Common myeloid progenitor, CD34-positive (primary cell): ENCODE results near the gene IGF2BP2.

Experiments used
- CTCF ChIA-PET: fragments of 350-600 bp; sonication (Branson Sonifier 250); formaldehyde crosslinking; loops from one replicate; lab custom pipeline; 2021; ENCODE audit warnings: antibody characterized with exemption; lab: Charles Lee
- POLR2A ChIA-PET: fragments of 350-600 bp; sonication (Branson Sonifier 250); formaldehyde crosslinking; loops from one replicate; lab custom pipeline; 2021; ENCODE audit warnings: antibody characterized with exemption; lab: Charles Lee
- DNase-seq, 3 donors: peaks; one replicate each; pipeline versions ENCODE4 v3.0.0 to v3.0.0-alpha.2; 2013
- H3K27ac ChIP-seq, 2 experiments: 1 replicate in 1 of 2; 2 replicates in 1 of 2; pipeline ENCODE4 v1.7.0; 2013; ENCODE audit warnings: inconsistent platforms in 2 of 2, low read length in 2 of 2, mild to moderate bottlenecking in 2 of 2, low read depth in 1 of 2, moderate library complexity in 1 of 2; ENCODE audit not compliant: severe bottlenecking in 2 of 2, insufficient read depth in 1 of 2, poor library complexity in 1 of 2
- H3K27me3 ChIP-seq, 5 experiments: replicated peaks in 2 of 5; 1 replicate in 3 of 5; 2 replicates in 2 of 5; pipeline versions ENCODE4 v1.6.1 to v1.7.0; 2013; ENCODE audit warnings: low read length in 4 of 5, mild to moderate bottlenecking in 2 of 5, moderate library complexity in 2 of 5, inconsistent platforms in 1 of 5; ENCODE audit not compliant: insufficient read depth in 5 of 5, control insufficient read depth in 4 of 5
- H3K36me3 ChIP-seq, 4 experiments: 1 replicate in 2 of 4; 2 replicates in 2 of 4; pipeline versions ENCODE4 v1.6.1 to v1.7.0; 2013; ENCODE audit warnings: low read length in 3 of 4, control low read depth in 1 of 4, mild to moderate bottlenecking in 1 of 4; ENCODE audit not compliant: control insufficient read depth in 4 of 4, insufficient read depth in 4 of 4
- H3K4me1 ChIP-seq, 4 experiments: 1 replicate in 3 of 4; 2 replicates in 1 of 4; pipeline versions ENCODE4 v1.6.1 to v1.7.1; 2013; ENCODE audit warnings: low read length in 3 of 4, mild to moderate bottlenecking in 3 of 4, control low read depth in 1 of 4, inconsistent platforms in 1 of 4, moderate library complexity in 1 of 4; ENCODE audit not compliant: control insufficient read depth in 4 of 4, insufficient read depth in 4 of 4; ENCODE audit errors: control extremely low read depth in 1 of 4
- H3K4me3 ChIP-seq, 7 experiments: 1 replicate in 4 of 7; 2 replicates in 3 of 7; pipeline versions ENCODE4 v1.5.1 to v1.7.0; 2013; ENCODE audit warnings: mild to moderate bottlenecking in 7 of 7, low read length in 6 of 7, moderate library complexity in 6 of 7, inconsistent platforms in 2 of 7, low read depth in 2 of 7, control low read depth in 1 of 7; ENCODE audit not compliant: insufficient read depth in 4 of 7, control insufficient read depth in 1 of 7; ENCODE audit errors: extremely low read depth in 1 of 7
- H3K9me3 ChIP-seq, 5 experiments: 1 replicate in 4 of 5; 2 replicates in 1 of 5; pipeline versions ENCODE4 v1.6.1 to v1.7.1; 2013; ENCODE audit warnings: low read length in 4 of 5, mild to moderate bottlenecking in 2 of 5, inconsistent platforms in 1 of 5, low read depth in 1 of 5, moderate library complexity in 1 of 5; ENCODE audit not compliant: control insufficient read depth in 4 of 5, insufficient read depth in 2 of 5; ENCODE audit errors: control extremely low read depth in 1 of 5
- WGBS: methylation state at CpG from one replicate; pipeline ENCODE4 v1.1.5; 2013; ENCODE audit not compliant: insufficient coverage; 5-methylcytosine and 5-hydroxymethylcytosine counted together

The IGF2BP2 gene

GRCh38 chr3:185827595-185828344 lies 2.9 kb upstream of the IGF2BP2 start:
- WGBS = 98% methylated on average over 7 of the region's 10 CpGs
- H3K4me1 ChIP-seq = peaks cover 0 to 15% (median 11%) of the 10 kb centered on the region in 4 experiments
- no peaks in the 10 kb centered on the region for H3K27me3 ChIP-seq
- peaks cover 0 to 10% (median 0%) of the 10 kb centered on the region in 4 experiments for H3K36me3 ChIP-seq
- DNase-seq = no peak
- H3K4me3 ChIP-seq = no peak overlapping the region
- H3K27ac ChIP-seq = no peak overlapping the region
- ChIA-PET CTCF (interaction anchor here (1.0 kb wide), 1 partner anchor 84 kb away, joined by 4 read pairs; no protein-coding TSS in a partner anchor), POLR2A (no interaction called here)
- H3K9me3 ChIP-seq = peaks cover 0 to 6% (median 2%) of the 10 kb centered on the region in 5 experiments

GRCh38 chr3:185825639-185826481 lies 1.0 kb upstream of the IGF2BP2 start:
- Histone ChIP-seq H3K27me3 (no peaks in the 10 kb centered on the region), H3K27ac (peak overlapping the region in 1 of 2 experiments; percentile 34), H3K9me3 (peaks cover 0 to 5% (median 0%) of the 10 kb centered on the region in 5 experiments), H3K4me1 (peaks cover 12 to 32% (median 19%) of the 10 kb centered on the region in 4 experiments), H3K4me3 (peak overlapping the region; percentile 75 to 94 (median 86)), H3K36me3 (peaks cover 0 to 10% (median 0%) of the 10 kb centered on the region in 4 experiments)
- 3% methylated on average over 87 of the region's 90 CpGs for WGBS
- peak; percentile 30 to 84 (median 74) for DNase-seq
- ChIA-PET CTCF (no interaction called here), POLR2A (interaction anchor here (0.6 kb wide), 1 partner anchor 20 kb away, joined by 3 read pairs; no protein-coding TSS in a partner anchor)

- Histone ChIP-seq H3K4me1 (peaks cover 13 to 42% (median 29%) of the 10 kb centered on the region in 4 experiments), H3K27ac (peak overlapping the region; percentile 75 to 90), H3K4me3 (peak overlapping the region; percentile 79 to 98 (median 94)), H3K36me3 (peaks cover 0 to 4% (median 0%) of the 10 kb centered on the region in 4 experiments), H3K9me3 (no peaks in the 10 kb centered on the region), H3K27me3 (no peaks in the 10 kb centered on the region)
- 0% methylated on average over 51 of the region's 89 CpGs for WGBS
- peak in 2 of 3 donors; percentile 28 to 46 for DNase-seq
- POLR2A ChIA-PET = interaction anchor here (0.6 to 1.0 kb wide), 3 partner anchors 21 to 146 kb away, joined by 3 read pairs; no protein-coding TSS in a partner anchor
- CTCF ChIA-PET = interaction anchor here (1.1 to 2.9 kb wide), 3 partner anchors 108 to 164 kb away, joined by 3 to 14 read pairs (median 3); no protein-coding TSS in a partner anchor
Measured at GRCh38 chr3:185824051-185825005, 514 bp downstream of the IGF2BP2 start.

GRCh38 chr3:185823078-185824044 lies 1.5 kb downstream of the IGF2BP2 start:
- no peaks in the 10 kb centered on the region for H3K27me3 ChIP-seq
- peak overlapping the region; percentile 75 to 90 for H3K27ac ChIP-seq
- no peaks in the 10 kb centered on the region for H3K9me3 ChIP-seq
- H3K36me3 ChIP-seq = no peaks in the 10 kb centered on the region
- under 1% methylated on average over 56 of the region's 84 CpGs for WGBS
- POLR2A ChIA-PET = interaction anchor here (0.5 to 1.2 kb wide), 7 partner anchors 16 to 370 kb away, joined by 3 to 4 read pairs (median 3); partner anchors contain the start of gene TRA2B
- H3K4me1 ChIP-seq = peaks cover 13 to 48% (median 31%) of the 10 kb centered on the region in 4 experiments
- peak; percentile 52 to 71 (median 60) for DNase-seq
- CTCF ChIA-PET = interaction anchor here (1.0 to 2.9 kb wide), 12 partner anchors 9 to 163 kb away, joined by 3 to 14 read pairs (median 3); no protein-coding TSS in a partner anchor
- H3K4me3 ChIP-seq = peak overlapping the region; percentile 79 to 98 (median 94)

GRCh38 chr3:185822221-185823000 lies 2.4 kb downstream of the IGF2BP2 start:
- Histone ChIP-seq H3K27ac (peak overlapping the region; percentile 75 to 90), H3K9me3 (no peaks in the 10 kb centered on the region), H3K4me3 (peak overlapping the region in 6 of 7 experiments; percentile 79 to 98 (median 92)), H3K36me3 (no peaks in the 10 kb centered on the region), H3K4me1 (peaks cover 13 to 51% (median 34%) of the 10 kb centered on the region in 4 experiments), H3K27me3 (no peaks in the 10 kb centered on the region)
- ChIA-PET POLR2A (interaction anchor here (0.5 to 1.2 kb wide), 5 partner anchors 15 to 371 kb away, joined by 3 to 4 read pairs (median 3); partner anchors contain the start of gene TRA2B), CTCF (interaction anchor here (0.7 to 2.9 kb wide), 14 partner anchors 9 to 162 kb away, joined by 3 to 14 read pairs (median 4); no protein-coding TSS in a partner anchor)
- WGBS = 60% methylated on average over 2 of the region's 9 CpGs
- DNase-seq = no peak
